HG03460 (cell line): ENCODE measurements around the gene VPS8.

Source experiments
- ATAC-seq: cut with Tn5 transposase; IDR thresholded peaks from one replicate; pipeline ENCODE4 v1.9.1; 2021; ENCODE audit not compliant: unreplicated experiment

Gene VPS8

DNA sequence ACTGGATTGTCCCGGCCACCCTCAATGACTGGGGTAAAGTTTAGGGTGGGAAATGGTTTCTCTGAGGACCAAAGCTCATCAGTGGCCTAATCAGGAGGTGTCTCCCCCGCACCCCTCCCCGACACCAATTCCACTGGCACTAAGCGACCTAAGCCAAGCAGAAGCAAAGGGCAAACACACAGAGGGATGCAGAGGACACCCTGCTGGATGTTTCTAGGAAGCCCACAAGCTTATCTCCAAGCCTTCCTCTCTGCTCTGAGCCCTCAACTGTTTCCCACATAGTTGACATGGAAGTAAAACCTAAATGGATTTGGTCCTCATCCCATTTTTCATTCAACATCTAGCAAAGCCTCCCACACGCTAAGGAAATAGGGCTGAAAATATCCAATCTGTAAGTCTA lies 272.4 kb downstream of the VPS8 start:
- ATAC-seq = no peak

DNA sequence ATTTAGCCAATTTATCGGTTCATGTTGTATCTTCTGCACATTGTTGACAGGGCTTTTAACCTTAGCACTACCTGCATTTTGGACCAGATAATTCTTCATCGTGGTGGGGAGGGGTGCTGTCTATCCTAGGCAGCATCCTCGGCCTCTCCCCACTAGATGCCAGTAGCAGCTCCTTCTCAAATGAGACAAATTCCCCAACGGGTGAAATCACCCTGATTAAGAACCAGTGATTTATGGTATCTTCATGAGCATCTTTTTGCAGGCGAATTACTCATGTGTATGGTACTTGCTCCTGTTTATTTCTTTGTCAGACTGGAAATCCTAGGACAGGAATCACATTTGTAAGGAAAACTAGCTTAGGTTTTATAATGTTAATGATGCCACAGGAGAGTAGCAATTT lies 272.9 kb downstream of the VPS8 start:
- ATAC-seq = no peak

DNA sequence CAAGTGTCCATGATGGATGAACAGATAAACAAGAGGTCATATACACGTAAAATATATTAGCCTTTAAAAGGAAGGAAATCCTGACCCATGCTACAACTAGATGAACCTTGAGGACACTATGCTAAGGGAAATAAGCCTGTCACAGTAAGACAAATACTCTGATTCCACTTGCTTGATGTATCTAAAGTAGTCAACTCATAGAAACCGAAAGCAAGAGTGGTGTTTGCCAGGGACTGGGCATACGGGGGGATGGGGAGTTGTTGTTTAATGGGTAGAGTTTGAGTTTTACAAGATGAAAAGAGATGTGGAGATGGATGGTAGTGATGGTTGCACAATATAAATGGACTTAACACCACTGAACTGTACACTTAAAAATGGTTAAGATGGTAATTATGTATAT lies 275.5 kb downstream of the VPS8 start:
- no peak for ATAC-seq

DNA sequence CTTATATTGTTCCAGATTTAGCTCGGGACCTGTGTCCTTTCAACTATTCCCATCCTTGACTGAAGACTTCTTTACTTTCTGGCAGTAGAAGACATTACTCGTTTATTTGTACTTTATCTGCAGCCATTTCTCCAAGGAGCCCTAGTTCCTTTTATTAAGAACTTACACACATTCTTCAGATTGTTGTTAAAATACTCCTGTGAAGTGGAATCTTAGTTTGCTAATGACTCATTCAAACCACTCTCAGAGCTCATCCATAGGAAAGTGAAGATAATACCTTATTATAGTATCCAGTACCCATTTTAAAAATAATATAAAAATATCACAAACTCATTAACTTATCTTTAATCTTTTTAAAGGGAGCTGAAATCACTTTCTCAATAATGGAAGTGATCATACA lies 277.4 kb downstream of the VPS8 start:
- ATAC-seq = no peak

DNA sequence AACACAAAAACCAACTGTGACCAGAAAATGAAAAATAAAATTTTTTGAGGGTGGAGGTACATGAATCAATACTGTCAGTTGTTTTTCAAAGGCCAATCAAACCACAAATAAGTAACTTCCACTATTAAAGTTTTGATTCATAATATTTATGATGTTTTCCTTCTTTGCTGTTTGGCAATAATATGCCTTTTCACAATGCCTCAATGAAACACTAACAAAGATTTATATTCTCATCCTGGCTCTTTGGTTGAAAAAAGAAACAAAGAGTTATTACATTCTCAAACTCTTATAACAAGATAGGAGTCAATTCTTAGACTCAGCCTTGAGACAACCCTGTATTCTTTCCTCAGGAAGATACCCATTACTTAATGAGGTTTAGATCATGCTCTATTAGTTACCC lies 277.8 kb downstream of the VPS8 start:
- ATAC-seq = no peak

DNA sequence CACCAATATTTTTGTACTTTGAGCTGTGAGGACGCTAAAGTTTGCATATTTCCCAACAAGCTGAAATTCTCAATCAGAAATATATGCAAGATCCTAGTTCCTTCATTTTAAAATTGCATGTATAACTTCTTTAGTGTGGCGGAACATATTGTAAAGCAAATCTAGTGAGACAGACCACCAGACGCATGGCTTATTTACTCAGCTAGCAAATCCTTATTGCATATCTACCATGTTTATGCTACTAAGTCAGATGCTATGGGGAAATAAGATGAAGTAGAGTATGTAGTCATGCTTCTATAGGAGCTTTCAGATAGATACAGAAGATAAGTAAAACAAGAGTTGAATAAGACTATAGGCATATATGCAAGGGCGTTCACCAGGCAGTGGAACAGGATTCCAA lies 278.8 kb downstream of the VPS8 start:
- ATAC-seq = no peak

DNA sequence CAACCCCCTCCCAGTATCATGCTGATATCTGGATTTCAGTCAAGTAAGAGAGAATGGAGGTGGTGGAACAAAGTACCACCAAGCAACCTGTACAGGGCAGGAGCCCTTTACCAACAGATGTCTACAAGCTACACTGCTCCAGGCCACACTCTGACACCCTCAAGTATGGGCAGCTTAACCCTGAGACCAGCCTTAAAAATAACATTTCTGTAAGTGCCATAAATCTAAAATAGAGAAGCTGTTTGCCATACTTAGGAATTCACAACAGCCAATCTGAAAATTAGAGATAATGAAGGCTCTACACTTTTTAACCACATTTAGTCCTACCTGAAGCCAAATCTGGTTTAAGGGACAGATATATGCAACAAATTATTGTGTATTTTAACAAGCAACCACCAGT lies 281.1 kb downstream of the VPS8 start:
- ATAC-seq = no peak

DNA sequence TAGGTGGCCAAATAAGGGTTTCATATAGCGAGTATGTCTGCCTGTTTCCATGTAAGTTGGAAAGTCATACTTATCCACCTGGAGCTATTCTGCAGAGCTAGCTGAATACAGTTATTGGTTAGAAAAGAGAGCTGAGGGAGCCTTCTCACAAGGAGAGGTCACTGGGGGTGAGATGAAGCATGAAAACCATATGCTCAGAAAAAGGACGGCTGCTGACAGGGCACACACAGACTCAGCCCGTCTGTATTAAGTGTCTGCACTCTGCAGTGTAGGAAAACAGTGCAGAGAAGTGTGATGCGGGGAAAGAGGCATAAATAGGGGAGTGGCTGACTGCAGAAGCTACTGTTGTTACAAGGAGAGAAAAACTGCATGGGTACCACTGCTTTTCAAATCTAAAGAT lies 282.7 kb downstream of the VPS8 start:
- ATAC-seq = no peak
